GM23338 (cell line): ENCODE measurements around the gene WWC1.

Source experiments
- EZH2 ChIP-seq: fragments of 200-600 bp; sonication (generic); IDR thresholded peaks from one replicate; pipeline ENCODE4 v1.8.0; 2017; ENCODE audit warnings: antibody characterized with exemption, mild to moderate bottlenecking, low read depth; ENCODE audit not compliant: unreplicated experiment
- POLR2AphosphoS5 ChIP-seq: IDR thresholded peaks from 2 replicates; pipeline ENCODE4 v1.6.1; 2016; ENCODE audit warnings: antibody characterized with exemption, low read depth
- STAT1 ChIP-seq: IDR thresholded peaks from one replicate; pipeline ENCODE4 v1.6.1; 2016; ENCODE audit warnings: antibody characterized with exemption; ENCODE audit not compliant: unreplicated experiment
- ZNF331 ChIP-seq: fragments of 250-450 bp; sonication (Bioruptor Pico); IDR thresholded peaks from 2 replicates; pipeline ENCODE4 v1.5.0; 2020; ENCODE audit warnings: low read depth, mild to moderate bottlenecking, moderate library complexity
- TF ChIP-seq, protein P1 (sequence below), 2 experiments: fragments of 200-600 bp in 1 of 2; sonication (generic) in 1 of 2; conservative IDR thresholded peaks; 2 replicates each; pipeline versions ENCODE4 v1.5.1 to v1.6.1; 2016 to 2017; ENCODE audit warnings: antibody characterized with exemption in 2 of 2, low read depth in 2 of 2, mild to moderate bottlenecking in 2 of 2, moderate library complexity in 1 of 2

DNA sequence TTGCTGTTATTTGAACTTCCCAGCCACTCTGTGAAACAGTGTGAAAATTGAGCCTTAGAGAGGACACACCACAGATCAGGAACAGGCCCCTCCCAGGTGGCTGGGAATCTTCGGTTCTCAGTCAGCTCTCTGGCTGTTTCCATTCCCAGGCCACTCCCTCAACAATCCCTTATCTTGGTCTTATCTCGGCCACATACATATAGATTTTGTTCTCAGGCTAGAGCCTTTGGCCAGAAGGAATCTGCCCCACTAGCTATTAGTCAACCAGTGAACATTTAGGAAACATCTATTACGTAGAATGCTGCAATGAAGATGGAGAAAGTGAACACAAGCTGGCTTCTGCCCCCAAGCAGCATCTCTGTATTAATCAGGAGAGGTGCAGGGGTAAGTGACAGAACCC, 21.0 kb upstream of the WWC1 start:
- TF ChIP-seq, protein P1, sequence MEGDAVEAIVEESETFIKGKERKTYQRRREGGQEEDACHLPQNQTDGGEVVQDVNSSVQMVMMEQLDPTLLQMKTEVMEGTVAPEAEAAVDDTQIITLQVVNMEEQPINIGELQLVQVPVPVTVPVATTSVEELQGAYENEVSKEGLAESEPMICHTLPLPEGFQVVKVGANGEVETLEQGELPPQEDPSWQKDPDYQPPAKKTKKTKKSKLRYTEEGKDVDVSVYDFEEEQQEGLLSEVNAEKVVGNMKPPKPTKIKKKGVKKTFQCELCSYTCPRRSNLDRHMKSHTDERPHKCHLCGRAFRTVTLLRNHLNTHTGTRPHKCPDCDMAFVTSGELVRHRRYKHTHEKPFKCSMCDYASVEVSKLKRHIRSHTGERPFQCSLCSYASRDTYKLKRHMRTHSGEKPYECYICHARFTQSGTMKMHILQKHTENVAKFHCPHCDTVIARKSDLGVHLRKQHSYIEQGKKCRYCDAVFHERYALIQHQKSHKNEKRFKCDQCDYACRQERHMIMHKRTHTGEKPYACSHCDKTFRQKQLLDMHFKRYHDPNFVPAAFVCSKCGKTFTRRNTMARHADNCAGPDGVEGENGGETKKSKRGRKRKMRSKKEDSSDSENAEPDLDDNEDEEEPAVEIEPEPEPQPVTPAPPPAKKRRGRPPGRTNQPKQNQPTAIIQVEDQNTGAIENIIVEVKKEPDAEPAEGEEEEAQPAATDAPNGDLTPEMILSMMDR (conservative IDR thresholded peaks at IDR 0.05; ENCODE audit: low read depth in 2 of 2) = no peak
- TF ChIP-seq ZNF331 (CRISPR knock-in tag) (no peak), POLR2AphosphoS5 (no peak), EZH2 (no peak), STAT1 (no peak)
